ENCODE data around the gene DCAF16.

Gene DCAF16

GRCh38 chr4:17846266-17846665, 35.7 kb upstream of the DCAF16 start (continued):
- TF ChIP-seq ZBTB6 (tag by site-specific recombination; IDR thresholded peaks at IDR 0.05) (no peak), KLF16 (tag by site-specific recombination; IDR thresholded peaks at IDR 0.05) (no peak), ZNF174 (tag by site-specific recombination; IDR thresholded peaks at IDR 0.05) (no peak), ZNF473 (tag by site-specific recombination; IDR thresholded peaks at IDR 0.05) (no peak), ZNF23 (tag by site-specific recombination; IDR thresholded peaks at IDR 0.05; ENCODE audit: borderline replicate concordance) (no peak), ZNF221 (tag by site-specific recombination; IDR thresholded peaks at IDR 0.05; ENCODE audit: borderline replicate concordance) (no peak), ZXDB (tag by site-specific recombination; IDR thresholded peaks at IDR 0.05) (no peak), SP2 (tag by site-specific recombination; IDR thresholded peaks at IDR 0.05) (no peak)
- TF ChIP-seq, protein P1, sequence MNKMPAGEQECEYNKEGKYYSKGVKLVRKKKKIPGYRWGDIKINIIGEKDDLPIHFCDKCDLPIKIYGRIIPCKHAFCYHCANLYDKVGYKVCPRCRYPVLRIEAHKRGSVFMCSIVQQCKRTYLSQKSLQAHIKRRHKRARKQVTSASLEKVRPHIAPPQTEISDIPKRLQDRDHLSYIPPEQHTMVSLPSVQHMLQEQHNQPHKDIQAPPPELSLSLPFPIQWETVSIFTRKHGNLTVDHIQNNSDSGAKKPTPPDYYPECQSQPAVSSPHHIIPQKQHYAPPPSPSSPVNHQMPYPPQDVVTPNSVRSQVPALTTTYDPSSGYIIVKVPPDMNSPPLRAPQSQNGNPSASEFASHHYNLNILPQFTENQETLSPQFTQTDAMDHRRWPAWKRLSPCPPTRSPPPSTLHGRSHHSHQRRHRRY (tag by site-specific recombination; IDR thresholded peaks at IDR 0.05), result no peak

- Histone ChIP-seq H3K27ac (ENCODE audit: extremely low read depth, low read depth, low read length) (no peak overlapping the region), H3K4me1 (ENCODE audit: control insufficient read depth, insufficient read depth, low read length) (no peaks in the 10 kb centered on the region), H3K9me3 (ENCODE audit: control insufficient read depth, insufficient read depth, low read depth, low read length) (no peaks in the 10 kb centered on the region), H3K36me3 (ENCODE audit: control insufficient read depth in 2 of 2, insufficient read depth in 1 of 2, low read length in 2 of 2) (peaks cover 43 to 82% of the 10 kb centered on the region in 2 experiments), H3K4me3 (ENCODE audit: low read depth, low read length) (no peak overlapping the region)
- ChIA-PET POLR2A (no interaction called here), CTCF (no interaction called here)
- TF ChIP-seq PBX3 (CRISPR knock-in tag; IDR thresholded peaks at IDR 0.05), result no peak
- no peak for TF ChIP-seq ZNF423 (tag by site-specific recombination; IDR thresholded peaks at IDR 0.05)
- no peak for TF ChIP-seq ZNF654 (tag by site-specific recombination; IDR thresholded peaks at IDR 0.05; ENCODE audit: low read depth)
- no peak for TF ChIP-seq PRDM4 (tag by site-specific recombination; IDR thresholded peaks at IDR 0.05)
- TF ChIP-seq REPIN1 (tag by site-specific recombination; IDR thresholded peaks at IDR 0.05; ENCODE audit: low read depth), result no peak
- TF ChIP-seq SALL2 (tag by site-specific recombination; IDR thresholded peaks at IDR 0.05; ENCODE audit: borderline replicate concordance), result no peak
- no peak for TF ChIP-seq SP3 (tag by site-specific recombination; IDR thresholded peaks at IDR 0.05)
- TF ChIP-seq, protein P2, sequence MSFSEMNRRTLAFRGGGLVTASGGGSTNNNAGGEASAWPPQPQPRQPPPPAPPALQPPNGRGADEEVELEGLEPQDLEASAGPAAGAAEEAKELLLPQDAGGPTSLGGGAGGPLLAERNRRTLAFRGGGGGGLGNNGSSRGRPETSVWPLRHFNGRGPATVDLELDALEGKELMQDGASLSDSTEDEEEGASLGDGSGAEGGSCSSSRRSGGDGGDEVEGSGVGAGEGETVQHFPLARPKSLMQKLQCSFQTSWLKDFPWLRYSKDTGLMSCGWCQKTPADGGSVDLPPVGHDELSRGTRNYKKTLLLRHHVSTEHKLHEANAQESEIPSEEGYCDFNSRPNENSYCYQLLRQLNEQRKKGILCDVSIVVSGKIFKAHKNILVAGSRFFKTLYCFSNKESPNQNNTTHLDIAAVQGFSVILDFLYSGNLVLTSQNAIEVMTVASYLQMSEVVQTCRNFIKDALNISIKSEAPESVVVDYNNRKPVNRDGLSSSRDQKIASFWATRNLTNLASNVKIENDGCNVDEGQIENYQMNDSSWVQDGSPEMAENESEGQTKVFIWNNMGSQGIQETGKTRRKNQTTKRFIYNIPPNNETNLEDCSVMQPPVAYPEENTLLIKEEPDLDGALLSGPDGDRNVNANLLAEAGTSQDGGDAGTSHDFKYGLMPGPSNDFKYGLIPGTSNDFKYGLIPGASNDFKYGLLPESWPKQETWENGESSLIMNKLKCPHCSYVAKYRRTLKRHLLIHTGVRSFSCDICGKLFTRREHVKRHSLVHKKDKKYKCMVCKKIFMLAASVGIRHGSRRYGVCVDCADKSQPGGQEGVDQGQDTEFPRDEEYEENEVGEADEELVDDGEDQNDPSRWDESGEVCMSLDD (tag by site-specific recombination; IDR thresholded peaks at IDR 0.05), result no peak
- no peak for TF ChIP-seq BCL11A (tag by site-specific recombination; IDR thresholded peaks at IDR 0.05; ENCODE audit: low read depth)
- TF ChIP-seq ZNF391 (tag by site-specific recombination; IDR thresholded peaks at IDR 0.05; ENCODE audit: borderline replicate concordance, low read depth), result no peak
- TF ChIP-seq GFI1B (tag by site-specific recombination; IDR thresholded peaks at IDR 0.05), result no peak
- TF ChIP-seq ZNF404 (tag by site-specific recombination; IDR thresholded peaks at IDR 0.05), result no peak
- TF ChIP-seq ZNF394 (tag by site-specific recombination; IDR thresholded peaks at IDR 0.05; ENCODE audit: borderline replicate concordance), result no peak
- TF ChIP-seq ZNF626 (tag by site-specific recombination; IDR thresholded peaks at IDR 0.05), result no peak
- no peak for TF ChIP-seq ZBTB26 (tag by site-specific recombination; optimal IDR thresholded peaks at IDR 0.05)
- TF ChIP-seq KLF10 (tag by site-specific recombination; IDR thresholded peaks at IDR 0.05), result no peak
- TF ChIP-seq ZNF2 (tag by site-specific recombination; IDR thresholded peaks at IDR 0.05), result no peak
- no peak for TF ChIP-seq ZNF211 (tag by site-specific recombination; IDR thresholded peaks at IDR 0.05; ENCODE audit: low read depth)
These were observed 13.5 kb upstream of the DCAF16 start for GRCh38 chr4:17823871-17824669.
